HG03135 (cell line): ENCODE measurements around the gene SSTR3.
"Not testable (repeated sequence)": the region's sequence is repeated elsewhere in the genome, so short reads cannot be mapped to it uniquely, and the experiment has no call there.

ENCODE experiments used
- ATAC-seq: cut with Tn5 transposase; IDR thresholded peaks from one replicate; pipeline ENCODE4 v1.9.1; 2021; ENCODE audit warnings: mild to moderate bottlenecking, moderate library complexity; ENCODE audit not compliant: unreplicated experiment

Gene SSTR3

DNA sequence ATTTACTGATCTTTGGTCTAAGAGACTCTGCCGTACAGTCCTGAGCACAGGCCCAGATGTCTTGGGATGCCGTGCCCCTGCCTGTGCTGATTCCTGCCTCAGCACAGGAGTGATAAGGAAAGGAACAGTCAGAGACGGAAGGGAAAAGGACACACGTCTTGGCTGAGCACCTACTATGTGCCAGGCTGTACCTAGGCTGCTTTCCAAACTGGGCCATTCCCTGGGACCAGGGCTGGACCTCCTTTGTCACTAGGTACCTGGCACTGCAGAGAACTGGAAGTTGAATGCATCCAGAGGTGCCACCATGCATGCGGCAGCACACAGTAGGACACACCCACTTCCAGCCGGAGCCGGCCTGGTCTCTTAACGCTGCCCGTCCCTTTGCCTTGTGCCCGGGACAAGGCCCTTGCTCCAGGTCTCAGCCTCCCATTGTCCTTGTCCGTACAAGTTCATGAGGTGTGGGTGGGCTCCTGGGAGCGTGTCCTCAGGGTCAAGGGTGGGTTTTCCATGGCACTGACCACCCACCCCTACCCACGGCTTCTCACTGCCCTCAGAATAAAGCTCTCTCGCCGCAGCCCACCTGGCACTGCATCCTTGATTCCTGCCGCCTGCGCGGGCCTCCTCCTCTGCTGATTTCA is 1.1 kb upstream of the SSTR3 start:
- ATAC-seq, result no peak

DNA sequence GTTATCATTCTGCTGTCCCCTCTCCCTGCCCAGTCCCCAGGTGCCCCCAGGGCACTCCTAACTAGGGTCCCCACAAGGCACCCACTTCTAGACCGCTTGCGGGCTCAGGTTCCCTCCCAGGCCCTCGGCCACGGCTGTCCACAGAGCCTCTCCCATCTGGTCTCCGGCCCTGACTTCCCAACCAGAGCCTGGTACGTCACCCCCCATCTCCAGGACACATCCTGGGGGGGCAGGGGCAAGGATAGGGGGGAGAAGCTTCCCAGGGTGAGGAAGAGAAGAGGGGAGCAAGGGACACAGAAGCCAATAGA is 457 bp downstream of the SSTR3 start:
- no peak for ATAC-seq

DNA sequence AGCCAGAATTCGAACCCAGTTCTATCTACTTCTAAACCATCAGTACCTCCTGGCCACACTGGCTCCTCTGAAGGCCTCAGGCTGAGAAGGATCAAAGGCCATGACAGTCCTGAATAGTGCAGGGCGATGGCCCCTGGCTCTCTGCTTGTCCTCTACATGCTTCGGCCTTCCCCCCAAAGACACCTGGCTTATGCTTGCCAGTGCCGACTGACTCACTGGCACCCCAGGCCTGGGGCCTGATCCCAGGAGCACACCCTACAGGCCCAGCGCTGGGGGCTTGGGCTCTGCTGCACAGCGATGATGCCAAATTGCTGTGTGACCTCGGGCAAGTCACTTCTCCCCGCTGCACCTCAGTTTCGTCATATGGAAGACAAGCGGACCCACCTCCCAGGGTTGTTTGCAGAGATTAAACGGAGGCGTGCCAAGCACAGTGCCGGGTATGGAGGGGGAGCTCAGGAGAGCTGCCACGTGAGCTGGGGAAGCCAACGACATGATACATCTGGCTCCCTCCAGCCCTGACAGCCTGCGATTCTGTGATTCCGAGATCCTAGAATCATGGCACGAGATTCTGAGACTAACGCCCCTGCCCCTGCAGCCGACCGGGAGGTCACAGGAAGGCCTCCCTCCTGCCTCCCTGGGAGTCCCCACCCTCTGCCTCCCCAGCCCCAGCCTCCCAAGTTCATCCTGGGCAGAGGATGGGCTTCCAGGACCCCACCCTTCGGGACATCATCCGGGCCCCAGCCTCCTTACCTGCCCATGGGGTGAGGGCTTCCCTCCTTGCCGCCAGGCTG is 1.0 kb downstream of the SSTR3 start:
- no peak for ATAC-seq

DNA sequence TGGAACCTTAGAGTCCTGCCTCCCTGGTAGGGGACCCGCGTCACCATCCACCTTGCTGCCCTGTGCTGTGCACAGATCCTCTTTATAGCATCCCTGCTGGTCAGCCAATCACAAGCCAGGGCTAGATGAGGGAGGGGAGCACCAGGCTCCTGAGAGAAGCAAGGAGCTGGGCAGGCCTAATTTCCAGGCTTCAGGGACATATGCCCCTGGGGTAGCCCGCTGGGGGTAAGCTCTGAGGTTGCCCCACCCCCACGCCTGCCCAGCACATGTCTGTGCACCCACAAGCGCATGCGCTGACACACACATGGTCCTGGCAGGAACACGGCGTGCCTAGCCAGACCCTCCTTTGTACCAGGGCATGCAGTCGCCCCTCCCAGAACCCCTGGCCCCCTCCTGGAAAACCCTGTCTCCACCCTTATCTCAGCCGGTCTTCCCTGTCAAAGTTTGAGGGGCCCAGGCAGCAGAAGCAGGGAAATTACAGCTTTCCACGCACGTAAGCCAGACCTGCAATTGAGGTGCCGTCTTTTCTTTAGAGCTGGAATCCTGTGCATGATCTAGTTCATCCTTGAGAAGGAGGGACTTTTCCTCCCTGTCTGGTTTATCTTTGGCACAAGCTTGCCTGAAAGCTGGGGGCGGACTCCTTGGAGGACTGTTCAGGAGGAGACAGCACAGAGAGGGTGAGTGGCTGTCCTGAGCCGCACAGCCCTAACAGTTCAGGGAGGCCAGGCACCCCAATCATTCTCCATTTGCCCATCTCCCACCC is 2.1 kb downstream of the SSTR3 start:
- no peak for ATAC-seq

DNA sequence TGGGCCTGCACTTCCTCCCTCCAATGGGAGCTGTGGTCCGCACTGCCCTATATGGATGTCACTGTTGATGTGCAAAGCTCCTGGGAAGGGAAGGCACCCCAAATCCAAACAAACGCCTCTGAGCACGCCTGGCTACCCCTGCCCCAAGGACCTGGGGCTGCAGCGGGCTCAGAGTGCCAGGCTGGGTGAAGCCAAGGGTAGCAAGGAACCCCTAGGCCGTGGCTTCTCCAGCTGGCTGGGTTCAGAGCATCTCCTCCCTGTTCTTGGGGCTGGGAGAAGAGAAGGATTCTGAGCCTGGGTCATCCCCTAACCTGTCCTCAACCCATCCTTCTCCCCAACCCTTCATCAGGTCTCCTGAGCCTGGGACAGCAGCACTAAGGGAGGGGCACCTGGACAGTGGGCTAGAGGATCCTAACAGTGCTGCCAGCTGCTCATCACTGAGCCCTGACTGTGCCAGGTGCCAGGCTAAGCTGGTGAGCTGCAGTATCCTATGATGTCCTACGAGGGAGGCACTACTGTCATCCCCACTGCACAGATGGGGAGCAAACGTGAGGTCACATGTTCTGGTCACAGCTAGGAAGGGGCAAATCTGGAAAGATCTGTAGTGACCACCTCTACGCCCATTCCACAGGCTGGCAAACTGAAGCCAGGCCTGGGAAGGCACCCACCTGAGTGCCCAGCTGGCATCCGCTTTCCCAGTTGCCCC is 3.0 kb downstream of the SSTR3 start:
- no peak for ATAC-seq

DNA sequence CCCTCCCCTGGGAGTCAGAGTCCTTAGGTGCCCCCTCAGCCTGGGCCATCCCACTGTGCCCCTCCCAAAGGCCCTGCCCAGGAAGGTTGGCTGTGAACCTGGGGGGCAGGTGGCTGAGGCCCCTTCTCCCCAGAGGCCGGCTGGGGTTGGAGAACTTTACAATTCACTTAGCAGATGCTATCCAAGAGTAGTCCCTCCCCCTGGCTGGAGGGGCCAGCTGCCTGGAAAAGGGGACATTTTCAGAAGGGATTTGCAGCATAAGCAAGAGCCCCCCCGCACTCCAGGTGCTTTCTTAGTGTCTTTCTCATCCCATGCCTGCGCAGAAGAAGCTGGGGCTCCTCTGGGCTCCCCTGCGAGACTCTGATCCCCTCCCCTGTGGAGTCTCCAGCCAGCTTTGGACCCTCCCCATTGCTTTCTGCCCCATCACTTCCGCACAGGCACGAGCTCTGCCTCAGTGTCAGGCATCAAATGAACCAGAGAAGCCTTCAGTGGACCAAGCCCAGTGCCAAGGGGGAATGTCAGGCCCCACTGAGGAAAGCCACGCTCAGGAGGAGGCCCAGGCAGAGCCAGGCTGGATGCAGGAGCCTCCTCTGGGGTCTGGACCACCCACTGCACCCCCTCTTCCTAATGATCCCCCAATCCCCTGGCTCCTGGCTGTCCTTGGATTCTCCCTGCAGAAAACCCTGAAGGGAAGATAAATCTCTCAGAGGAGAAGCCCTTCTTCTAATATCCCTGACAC is 3.7 kb downstream of the SSTR3 start:
- no peak for ATAC-seq

DNA sequence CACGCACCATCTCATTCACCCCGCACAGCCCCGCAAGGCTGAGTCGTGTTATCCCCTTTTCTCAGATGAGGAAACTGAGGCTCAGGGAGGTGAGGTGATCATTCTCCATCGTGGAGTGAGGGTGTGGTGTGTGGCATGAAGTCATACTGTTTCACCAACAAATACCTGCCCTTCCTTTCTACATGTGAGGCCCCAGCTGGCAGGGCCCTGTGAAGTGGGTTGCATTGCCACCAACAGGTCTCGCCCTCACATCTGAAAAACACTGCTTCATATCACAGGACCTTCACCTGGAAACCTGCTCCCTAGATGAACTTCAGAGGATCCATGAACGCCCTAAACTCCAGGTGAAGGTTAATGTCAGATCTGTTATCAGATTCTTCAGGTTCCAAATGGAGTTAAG is 4.3 kb downstream of the SSTR3 start:
- ATAC-seq, result no peak

DNA sequence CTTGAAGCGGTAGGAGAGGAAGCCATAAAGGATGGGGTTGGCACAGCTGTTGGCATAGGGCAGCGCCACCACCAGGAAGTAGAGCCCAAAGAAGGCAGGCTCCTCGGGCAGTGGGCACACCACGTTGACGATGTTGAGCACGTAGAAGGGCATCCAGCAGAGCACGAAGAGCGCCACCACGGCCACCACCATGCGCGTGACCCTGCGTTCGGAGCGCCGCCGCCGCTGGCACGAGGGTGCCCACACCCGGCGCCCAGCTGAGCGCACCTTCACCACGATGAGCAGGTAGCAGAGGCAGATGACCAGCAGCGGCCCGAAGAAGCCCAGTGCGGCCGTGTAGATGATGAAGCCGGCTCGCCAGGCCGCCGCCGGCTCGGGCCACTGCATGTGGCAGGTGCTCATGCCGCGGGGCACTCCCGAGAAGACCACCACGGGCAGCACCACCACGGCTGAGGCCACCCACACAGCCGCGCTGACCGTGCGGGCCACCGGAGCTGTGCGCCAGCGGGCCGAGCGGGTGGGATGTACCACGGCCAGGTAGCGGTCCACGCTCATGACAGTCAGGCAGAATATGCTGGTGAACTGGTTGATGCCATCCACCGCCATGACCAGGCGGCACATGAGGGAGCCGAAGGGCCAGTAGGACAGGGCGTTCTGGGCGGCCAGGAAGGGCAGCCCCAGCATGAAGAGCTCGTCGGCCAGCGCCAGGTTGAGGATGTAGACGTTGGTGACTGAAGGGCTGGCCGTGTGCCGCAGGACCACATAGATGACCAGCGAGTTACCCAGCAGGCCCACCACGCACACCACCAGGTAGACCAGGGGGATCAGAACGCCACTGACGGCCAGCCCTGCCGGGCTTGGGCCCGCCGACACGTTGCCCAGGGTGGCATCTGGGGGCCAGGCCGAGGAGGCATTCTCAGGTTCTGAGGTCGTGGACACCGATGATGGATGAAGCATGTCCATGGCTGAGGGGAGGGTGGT is 5.1 kb downstream of the SSTR3 start:
- no peak for ATAC-seq

DNA sequence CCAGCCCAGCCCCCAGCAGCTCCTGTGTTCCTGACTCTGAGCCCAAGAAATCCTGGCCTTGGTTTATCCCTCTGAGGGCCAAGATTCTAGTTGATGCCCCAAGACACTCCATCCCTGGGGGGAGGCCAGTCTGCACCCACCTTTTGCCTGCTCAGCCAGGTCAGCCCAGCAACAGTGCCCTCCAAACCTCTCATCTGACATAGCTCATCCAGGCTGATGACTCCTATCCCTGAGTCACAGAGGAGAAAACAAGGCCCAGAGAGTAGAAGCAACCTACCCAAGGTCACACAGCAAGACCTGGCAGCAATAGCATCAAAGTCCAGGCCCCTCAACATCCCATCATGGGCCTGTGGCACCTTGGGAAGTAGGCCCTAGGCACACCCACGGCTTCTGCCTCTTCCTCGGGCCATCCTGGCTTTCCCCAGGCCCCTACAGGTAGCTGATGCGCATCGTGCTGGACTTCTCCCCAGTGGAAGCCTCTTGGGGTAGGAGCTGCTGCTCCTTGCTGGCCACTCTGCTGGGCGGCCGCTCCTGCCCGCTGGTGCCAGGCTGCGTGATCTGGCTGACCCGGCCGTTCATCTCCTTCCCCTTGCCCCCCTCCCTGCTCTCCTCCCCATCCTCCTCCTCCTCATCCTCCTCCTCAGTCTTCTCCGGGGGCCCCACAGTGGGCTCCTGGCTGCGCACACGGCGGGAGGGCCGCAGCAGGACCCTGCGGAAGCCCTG is 6.0 kb downstream of the SSTR3 start:
- ATAC-seq, result no peak

DNA sequence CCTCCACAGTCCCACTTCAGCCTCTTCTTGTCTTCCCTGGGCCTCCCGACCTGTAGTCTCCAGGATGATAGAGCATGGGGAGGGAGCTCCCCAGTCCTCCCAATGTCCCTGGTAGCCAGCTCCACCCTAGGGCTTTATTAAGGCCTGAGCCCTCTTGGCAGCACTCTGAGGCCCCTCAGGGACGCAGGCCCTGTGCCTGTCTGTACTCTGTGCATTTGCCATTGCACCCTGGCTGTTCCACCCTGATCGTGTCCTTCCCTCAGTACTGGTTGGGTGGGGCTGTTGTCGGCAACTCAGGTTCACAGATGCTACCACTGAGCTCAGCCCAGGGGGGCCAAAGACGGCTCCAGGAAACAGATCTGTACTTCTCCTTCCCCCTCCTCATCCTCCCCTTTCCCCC is 7.2 kb downstream of the SSTR3 start:
- no peak for ATAC-seq

DNA sequence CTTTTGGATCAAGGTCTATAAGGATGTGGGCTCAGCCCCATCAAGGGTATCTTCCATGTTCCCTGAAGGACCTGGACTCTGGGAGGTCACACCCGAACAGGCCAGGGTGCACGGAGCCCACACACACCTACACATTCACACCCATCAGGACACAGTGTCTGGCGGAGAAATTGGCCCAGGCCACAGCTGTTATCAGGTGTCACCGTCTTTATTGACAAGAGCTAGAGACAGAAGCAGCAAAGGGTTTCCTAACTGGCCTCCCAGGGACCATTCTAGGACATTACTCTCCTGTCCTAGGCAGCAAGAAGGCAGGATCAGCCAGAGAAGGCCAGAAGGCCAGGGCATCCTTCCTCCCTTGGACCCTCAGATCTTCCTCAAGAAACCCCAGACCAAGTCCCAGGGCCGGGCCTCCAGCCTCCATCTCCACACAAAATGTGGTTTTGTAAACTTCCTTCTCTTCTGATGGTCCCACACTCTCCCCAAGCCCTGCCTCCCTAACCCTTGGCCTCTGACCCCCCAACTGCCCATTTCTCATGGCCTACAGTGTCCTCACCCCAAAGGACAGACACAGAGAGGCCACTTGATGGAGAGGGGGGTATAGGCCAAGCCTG is 8.1 kb downstream of the SSTR3 start:
- ATAC-seq, result no peak

DNA sequence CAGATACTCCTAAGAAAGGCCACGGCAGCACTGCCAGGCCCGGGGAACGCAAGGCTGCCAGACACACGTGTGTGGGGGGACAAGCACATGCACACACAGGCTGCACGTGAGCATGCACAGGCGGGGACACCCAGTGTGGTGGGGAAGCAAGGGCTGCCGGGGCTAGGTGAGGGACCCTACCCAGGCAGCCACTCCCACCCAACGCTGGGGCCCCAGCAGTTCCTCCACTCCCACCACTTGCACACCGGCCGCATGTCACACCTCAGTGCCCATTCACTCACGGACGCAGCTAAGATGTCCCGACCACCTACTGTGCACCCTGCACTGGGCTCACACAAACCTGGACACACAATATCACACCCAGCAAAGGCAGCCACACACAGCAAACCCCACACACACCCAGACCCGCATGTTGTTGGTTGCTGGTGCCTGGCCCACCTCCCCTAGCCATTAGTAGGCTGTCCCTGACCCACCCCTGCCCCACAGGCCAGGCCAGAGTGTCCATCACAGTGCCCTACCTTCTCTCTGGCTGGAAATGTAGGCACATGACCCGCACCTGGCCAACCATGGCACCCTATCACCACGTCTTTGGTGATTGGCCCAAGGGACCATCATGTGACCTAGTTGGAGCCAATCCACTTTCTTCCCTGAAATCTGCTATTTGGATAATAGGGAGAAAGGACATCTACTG is 8.8 kb downstream of the SSTR3 start:
- no peak for ATAC-seq

DNA sequence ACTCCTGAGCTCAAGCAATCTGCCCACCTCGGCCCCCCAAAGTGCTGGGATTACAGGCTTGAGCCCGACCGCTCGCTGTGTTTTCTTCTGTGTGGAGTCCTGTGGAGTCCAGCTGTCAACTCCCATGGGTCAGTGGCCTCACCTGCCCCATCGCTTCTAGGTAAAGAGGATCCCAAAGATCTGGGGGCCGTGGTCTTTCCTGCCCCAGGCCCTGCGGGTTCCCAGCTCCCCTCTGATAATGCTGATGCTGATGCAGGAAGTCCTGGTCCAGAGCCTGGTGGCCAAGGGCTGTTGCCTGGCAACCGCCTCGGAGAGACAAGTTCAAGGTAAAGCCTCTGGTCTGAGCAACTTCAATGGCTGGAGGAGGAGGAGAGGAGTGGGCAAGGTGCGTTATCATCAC is 9.6 kb downstream of the SSTR3 start:
- ATAC-seq, result no peak

DNA sequence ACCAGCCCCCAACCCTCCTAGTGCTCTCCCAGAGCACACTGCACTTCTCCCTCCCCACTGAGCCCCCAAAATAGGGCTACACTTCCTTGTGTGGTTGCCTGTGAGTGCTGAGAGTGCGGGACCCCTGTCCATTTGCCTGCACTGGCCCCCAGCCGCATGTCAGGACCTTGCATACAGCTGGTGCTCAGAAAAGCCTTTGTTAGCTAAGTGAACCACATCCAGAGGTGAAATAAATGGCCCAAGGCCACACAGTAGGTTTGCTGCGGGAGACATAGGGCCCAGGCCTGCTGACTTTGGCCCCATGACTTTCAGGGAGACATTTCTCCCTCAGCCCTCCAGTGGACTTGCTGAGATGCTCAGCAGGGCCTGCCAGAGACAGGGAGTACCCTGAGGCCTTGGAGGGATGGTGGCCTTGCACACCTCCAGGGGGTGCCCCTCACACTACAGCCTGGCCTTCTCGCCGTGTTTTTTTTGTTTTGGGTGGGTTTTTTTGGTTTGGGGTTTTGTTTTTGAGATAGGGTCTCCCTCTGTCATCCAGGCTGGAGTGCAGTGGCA is 10.2 kb downstream of the SSTR3 start:
- no peak for ATAC-seq

DNA sequence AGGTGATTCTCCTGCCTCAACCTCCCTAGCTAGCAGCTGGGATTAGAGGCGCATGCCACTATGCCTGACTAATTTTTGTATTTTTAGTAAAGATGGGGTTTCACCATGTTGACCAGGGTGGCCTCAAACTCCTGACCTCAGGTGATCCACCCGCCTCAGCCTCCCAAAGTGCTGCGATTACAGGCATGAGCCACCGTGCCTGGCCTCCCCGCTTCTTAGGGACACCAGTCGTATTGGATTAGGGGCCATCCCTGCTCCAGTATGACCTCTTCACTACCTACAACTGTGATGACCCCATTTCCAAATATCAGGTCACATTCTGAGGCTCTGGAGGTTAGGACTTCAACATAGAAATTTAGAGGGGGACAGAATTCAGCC is 10.8 kb downstream of the SSTR3 start:
- not testable (repeated sequence) for ATAC-seq

DNA sequence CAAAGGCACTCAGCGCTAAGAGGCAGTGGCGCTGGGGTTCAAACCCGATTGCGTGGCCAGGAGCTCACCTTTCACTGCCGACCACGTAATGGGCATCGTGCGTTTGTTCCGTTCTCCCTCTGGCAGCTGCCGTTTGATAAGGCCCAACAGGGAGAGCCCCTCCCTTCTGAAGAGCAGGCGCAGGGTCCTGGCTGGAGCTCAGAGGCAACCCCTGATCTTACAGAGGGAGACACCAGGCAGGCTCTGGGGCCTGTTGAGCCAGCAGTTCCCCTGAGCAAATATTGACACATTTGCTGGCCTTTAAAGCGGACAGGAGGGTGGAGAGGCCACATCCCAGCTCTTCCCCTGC is 12.5 kb downstream of the SSTR3 start:
- ATAC-seq, result peak; percentile 1

DNA sequence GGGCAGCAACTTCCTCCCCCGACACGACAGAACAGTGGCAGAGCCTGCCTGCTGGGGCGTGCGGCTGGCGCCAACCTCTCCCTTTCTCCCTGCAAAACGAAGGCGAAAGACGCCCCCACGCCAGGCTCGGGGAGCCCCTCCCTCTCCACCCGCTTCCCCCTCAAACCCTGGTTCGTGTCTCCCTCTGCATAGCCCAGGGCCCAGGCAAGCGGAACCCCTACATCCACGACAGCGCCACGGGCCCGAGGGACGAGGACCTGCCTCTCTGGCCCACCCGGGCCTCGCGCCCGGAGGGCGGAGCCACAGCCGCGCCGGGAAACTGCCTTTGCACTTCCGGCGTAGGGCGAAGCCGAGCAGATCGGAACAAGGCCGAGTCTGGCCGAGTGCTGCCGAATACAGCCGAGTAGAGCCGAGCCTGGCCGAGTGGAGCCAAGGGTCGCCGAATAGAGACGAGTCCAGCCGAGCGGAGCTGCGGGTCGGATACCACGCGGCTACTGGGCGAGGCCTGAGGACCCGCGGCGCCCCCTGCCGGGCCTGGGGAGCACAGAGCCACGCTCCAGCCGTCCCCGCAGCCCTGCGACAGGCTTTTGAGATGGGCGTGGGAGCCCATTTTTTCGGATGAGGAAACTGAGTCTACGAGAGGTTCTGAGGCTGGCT is 13.0 kb downstream of the SSTR3 start:
- ATAC-seq, result peak; percentile 83
